HepG2 (cell line): ENCODE results near the gene CD4. TPM values are rescaled to one million over a fixed set of nuclear protein-coding genes. Genes with fewer than 3 reads are reported as not detected.

ENCODE experiments used
- AGO1 ChIP-seq: fragments of 200-400 bp; formaldehyde crosslinking; IDR thresholded peaks from 2 replicates; pipeline ENCODE4 v1.6.1; 2017; ENCODE audit warnings: mild to moderate bottlenecking, low read depth, low read length, moderate library complexity; ENCODE audit not compliant: poor library complexity, severe bottlenecking
- DR1 ChIP-seq: sonication (generic); formaldehyde crosslinking; IDR thresholded peaks from 2 replicates; pipeline ENCODE4 v1.8.0; 2021; ENCODE audit warnings: mild to moderate bottlenecking, missing genetic modification reagents, inconsistent platforms
- KLF6 ChIP-seq: IDR thresholded peaks from 2 replicates; pipeline ENCODE4 v1.8.0; 2016; ENCODE audit warnings: missing biosample characterization, missing genetic modification reagents
- SALL1 ChIP-seq: sonication (generic); formaldehyde crosslinking; IDR thresholded peaks from 2 replicates; pipeline ENCODE4 v1.8.0; 2022; ENCODE audit warnings: mild to moderate bottlenecking, missing genetic modification reagents
- SIX4 ChIP-seq: sonication (generic); formaldehyde crosslinking; IDR thresholded peaks from 2 replicates; pipeline ENCODE4 v1.4.0; 2020; ENCODE audit warnings: missing genetic modification reagents
- SOX6 ChIP-seq, 2 experiments: fragments of 450-650 bp in 1 of 2; sonication (generic) in 1 of 2; formaldehyde crosslinking in 1 of 2; IDR thresholded peaks; 2 replicates each; pipeline versions ENCODE4 v1.4.0 to v1.6.1; 2017 to 2020; ENCODE audit warnings: antibody characterized with exemption in 1 of 2, mild to moderate bottlenecking in 1 of 2, missing genetic modification reagents in 1 of 2
- ZNF335 ChIP-seq: sonication (generic); formaldehyde crosslinking; IDR thresholded peaks from 2 replicates; pipeline ENCODE4 v1.4.0; 2020; ENCODE audit warnings: missing genetic modification reagents
- polyA plus RNA-seq, 8 experiments: library from polyadenylated mRNA; depleted of rRNA in 3 of 8; stranded (reverse) in 7 of 8; unstranded in 1 of 8; fragments of >200 nt; fragmentation: Illumina TruSeq in 4 of 8; extraction: Trizol in 4 of 8; gene quantifications; 2 replicates each; pipeline versions ENCODE4 v1.2.1 to v1.2.3, GENCODE V29; 2011 to 2016; ENCODE audit warnings: low read depth in 4 of 8, missing spikeins in 1 of 8, mixed read lengths in 1 of 8; ENCODE audit not compliant: insufficient read depth in 1 of 8
- total RNA-seq, 5 experiments: library from RNA; depleted of rRNA; stranded (reverse); fragments of >200 nt; fragmentation: Illumina TruSeq; extraction: Trizol; gene quantifications; 2 replicates each; pipeline ENCODE4 v1.2.3, GENCODE V29; 2016; ENCODE audit warnings: low read depth in 1 of 5
- TF ChIP-seq, protein P1 (sequence below): sonication (generic); formaldehyde crosslinking; IDR thresholded peaks from 2 replicates; pipeline ENCODE4 v1.8.0; 2022; ENCODE audit warnings: mild to moderate bottlenecking, missing genetic modification reagents; ENCODE audit not compliant: insufficient replicate concordance
- TF ChIP-seq, protein P2 (sequence below): sonication (generic); formaldehyde crosslinking; IDR thresholded peaks from 2 replicates; pipeline ENCODE4 v1.4.0; 2020; ENCODE audit warnings: mild to moderate bottlenecking, missing genetic modification reagents
- TF ChIP-seq, protein P3 (sequence below): sonication (generic); formaldehyde crosslinking; IDR thresholded peaks from 2 replicates; pipeline ENCODE4 v1.8.0; 2022; ENCODE audit warnings: mild to moderate bottlenecking, missing genetic modification reagents
- TF ChIP-seq, protein P4 (sequence below): sonication (generic); formaldehyde crosslinking; IDR thresholded peaks from 2 replicates; pipeline ENCODE4 v1.9.0; 2021; ENCODE audit warnings: mild to moderate bottlenecking, missing genetic modification reagents
- TF ChIP-seq, protein P5 (sequence below): sonication (generic); formaldehyde crosslinking; IDR thresholded peaks from 2 replicates; pipeline ENCODE4 v1.5.0; 2020; ENCODE audit warnings: missing genetic modification reagents
- TF ChIP-seq, protein P6 (sequence below): sonication (generic); formaldehyde crosslinking; IDR thresholded peaks from 2 replicates; pipeline ENCODE4 v1.4.0; 2020; ENCODE audit warnings: missing genetic modification reagents

Gene CD4
- total and polyA plus RNA-seq, 2 of the 13 experiments (the other 11 are each of a cell fraction or from before 2014, with no cell fraction given), result 0.07 to 0.95 TPM

DNA sequence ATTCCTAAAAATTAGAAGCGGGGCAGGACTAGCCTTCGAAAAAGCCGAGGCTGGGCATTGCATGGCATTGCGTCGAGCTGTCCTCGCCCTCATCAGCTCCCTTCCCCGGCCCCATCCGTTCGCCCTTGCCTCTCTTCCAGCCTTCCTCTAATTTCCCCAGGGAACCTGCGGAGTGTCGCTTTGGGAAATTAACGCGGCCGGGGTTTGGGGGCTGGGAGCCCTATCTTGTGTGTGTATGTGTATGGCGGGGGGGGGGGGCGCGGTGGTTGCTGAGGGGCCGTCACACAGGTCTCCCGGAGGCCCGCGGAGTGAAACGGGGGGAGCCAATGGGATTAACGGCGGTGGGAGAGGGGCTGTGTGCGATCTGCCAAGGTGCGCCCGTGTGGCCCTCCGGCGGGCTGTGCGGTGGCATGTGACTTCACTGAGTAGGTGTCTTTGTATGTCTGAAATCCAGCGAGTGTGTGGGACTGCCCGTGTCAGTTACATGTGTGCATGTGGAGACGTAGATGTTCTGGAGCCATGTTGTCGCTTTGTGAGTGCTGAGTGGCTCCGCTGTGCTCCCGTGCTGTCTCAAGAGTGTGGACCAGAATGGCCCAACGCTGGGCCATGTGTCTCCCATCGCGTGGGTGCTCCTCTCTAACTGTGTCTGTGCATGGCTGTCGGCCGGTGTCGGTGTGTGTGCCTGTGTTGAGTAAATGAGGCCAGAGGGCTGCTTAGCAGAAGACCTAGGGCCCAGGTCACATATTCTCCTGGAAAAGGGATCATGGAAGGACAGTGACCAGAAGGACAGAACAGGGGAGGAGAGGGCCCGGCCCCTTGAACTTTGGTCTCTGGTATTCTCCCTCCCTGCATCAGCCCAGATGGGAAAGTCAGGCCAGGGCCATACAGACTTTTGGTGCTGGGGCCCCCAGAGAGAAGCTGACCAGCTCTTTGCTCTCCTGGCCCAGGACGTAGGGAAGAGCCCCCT, 21.7 kb upstream of the CD4 start (continued):
- TF ChIP-seq SOX6 (IDR thresholded peaks at IDR 0.05), result no peak
- peak; percentile 67 for TF ChIP-seq SOX6 (CRISPR knock-in tag; IDR thresholded peaks at IDR 0.05)
- TF ChIP-seq, protein P1, sequence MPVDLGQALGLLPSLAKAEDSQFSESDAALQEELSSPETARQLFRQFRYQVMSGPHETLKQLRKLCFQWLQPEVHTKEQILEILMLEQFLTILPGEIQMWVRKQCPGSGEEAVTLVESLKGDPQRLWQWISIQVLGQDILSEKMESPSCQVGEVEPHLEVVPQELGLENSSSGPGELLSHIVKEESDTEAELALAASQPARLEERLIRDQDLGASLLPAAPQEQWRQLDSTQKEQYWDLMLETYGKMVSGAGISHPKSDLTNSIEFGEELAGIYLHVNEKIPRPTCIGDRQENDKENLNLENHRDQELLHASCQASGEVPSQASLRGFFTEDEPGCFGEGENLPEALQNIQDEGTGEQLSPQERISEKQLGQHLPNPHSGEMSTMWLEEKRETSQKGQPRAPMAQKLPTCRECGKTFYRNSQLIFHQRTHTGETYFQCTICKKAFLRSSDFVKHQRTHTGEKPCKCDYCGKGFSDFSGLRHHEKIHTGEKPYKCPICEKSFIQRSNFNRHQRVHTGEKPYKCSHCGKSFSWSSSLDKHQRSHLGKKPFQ (CRISPR knock-in tag), result peak; percentile 40
- TF ChIP-seq, protein P2, sequence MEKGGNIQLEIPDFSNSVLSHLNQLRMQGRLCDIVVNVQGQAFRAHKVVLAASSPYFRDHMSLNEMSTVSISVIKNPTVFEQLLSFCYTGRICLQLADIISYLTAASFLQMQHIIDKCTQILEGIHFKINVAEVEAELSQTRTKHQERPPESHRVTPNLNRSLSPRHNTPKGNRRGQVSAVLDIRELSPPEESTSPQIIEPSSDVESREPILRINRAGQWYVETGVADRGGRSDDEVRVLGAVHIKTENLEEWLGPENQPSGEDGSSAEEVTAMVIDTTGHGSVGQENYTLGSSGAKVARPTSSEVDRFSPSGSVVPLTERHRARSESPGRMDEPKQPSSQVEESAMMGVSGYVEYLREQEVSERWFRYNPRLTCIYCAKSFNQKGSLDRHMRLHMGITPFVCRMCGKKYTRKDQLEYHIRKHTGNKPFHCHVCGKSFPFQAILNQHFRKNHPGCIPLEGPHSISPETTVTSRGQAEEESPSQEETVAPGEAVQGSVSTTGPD, result no peak
- TF ChIP-seq, protein P3, sequence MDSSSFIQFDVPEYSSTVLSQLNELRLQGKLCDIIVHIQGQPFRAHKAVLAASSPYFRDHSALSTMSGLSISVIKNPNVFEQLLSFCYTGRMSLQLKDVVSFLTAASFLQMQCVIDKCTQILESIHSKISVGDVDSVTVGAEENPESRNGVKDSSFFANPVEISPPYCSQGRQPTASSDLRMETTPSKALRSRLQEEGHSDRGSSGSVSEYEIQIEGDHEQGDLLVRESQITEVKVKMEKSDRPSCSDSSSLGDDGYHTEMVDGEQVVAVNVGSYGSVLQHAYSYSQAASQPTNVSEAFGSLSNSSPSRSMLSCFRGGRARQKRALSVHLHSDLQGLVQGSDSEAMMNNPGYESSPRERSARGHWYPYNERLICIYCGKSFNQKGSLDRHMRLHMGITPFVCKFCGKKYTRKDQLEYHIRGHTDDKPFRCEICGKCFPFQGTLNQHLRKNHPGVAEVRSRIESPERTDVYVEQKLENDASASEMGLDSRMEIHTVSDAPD (CRISPR knock-in tag), result no peak
- TF ChIP-seq DR1 (CRISPR knock-in tag), result no peak; the same call in 1 of the 2 replicates
- TF ChIP-seq SIX4 (CRISPR knock-in tag), result no peak
- peak; percentile 57; the same call in 1 of the 2 replicates for TF ChIP-seq KLF6 (CRISPR knock-in tag)
- TF ChIP-seq, protein P4, sequence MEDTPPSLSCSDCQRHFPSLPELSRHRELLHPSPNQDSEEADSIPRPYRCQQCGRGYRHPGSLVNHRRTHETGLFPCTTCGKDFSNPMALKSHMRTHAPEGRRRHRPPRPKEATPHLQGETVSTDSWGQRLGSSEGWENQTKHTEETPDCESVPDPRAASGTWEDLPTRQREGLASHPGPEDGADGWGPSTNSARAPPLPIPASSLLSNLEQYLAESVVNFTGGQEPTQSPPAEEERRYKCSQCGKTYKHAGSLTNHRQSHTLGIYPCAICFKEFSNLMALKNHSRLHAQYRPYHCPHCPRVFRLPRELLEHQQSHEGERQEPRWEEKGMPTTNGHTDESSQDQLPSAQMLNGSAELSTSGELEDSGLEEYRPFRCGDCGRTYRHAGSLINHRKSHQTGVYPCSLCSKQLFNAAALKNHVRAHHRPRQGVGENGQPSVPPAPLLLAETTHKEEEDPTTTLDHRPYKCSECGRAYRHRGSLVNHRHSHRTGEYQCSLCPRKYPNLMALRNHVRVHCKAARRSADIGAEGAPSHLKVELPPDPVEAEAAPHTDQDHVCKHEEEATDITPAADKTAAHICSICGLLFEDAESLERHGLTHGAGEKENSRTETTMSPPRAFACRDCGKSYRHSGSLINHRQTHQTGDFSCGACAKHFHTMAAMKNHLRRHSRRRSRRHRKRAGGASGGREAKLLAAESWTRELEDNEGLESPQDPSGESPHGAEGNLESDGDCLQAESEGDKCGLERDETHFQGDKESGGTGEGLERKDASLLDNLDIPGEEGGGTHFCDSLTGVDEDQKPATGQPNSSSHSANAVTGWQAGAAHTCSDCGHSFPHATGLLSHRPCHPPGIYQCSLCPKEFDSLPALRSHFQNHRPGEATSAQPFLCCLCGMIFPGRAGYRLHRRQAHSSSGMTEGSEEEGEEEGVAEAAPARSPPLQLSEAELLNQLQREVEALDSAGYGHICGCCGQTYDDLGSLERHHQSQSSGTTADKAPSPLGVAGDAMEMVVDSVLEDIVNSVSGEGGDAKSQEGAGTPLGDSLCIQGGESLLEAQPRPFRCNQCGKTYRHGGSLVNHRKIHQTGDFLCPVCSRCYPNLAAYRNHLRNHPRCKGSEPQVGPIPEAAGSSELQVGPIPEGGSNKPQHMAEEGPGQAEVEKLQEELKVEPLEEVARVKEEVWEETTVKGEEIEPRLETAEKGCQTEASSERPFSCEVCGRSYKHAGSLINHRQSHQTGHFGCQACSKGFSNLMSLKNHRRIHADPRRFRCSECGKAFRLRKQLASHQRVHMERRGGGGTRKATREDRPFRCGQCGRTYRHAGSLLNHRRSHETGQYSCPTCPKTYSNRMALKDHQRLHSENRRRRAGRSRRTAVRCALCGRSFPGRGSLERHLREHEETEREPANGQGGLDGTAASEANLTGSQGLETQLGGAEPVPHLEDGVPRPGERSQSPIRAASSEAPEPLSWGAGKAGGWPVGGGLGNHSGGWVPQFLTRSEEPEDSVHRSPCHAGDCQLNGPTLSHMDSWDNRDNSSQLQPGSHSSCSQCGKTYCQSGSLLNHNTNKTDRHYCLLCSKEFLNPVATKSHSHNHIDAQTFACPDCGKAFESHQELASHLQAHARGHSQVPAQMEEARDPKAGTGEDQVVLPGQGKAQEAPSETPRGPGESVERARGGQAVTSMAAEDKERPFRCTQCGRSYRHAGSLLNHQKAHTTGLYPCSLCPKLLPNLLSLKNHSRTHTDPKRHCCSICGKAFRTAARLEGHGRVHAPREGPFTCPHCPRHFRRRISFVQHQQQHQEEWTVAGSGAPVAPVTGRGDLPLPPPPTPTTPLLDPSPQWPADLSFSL (CRISPR knock-in tag), result peak; percentile 50; the same call in 1 of the 2 replicates
- TF ChIP-seq, protein P5, sequence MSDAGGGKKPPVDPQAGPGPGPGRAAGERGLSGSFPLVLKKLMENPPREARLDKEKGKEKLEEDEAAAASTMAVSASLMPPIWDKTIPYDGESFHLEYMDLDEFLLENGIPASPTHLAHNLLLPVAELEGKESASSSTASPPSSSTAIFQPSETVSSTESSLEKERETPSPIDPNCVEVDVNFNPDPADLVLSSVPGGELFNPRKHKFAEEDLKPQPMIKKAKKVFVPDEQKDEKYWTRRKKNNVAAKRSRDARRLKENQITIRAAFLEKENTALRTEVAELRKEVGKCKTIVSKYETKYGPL (CRISPR knock-in tag), result no peak
- TF ChIP-seq, protein P6, sequence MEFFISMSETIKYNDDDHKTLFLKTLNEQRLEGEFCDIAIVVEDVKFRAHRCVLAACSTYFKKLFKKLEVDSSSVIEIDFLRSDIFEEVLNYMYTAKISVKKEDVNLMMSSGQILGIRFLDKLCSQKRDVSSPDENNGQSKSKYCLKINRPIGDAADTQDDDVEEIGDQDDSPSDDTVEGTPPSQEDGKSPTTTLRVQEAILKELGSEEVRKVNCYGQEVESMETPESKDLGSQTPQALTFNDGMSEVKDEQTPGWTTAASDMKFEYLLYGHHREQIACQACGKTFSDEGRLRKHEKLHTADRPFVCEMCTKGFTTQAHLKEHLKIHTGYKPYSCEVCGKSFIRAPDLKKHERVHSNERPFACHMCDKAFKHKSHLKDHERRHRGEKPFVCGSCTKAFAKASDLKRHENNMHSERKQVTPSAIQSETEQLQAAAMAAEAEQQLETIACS (CRISPR knock-in tag), result no peak
- TF ChIP-seq AGO1, result no peak
- no peak for TF ChIP-seq ZNF335 (CRISPR knock-in tag)
- peak; percentile 80 for TF ChIP-seq SALL1 (CRISPR knock-in tag)
